ENCODE results near the gene KRT3.

The KRT3 gene

GRCh38 chr12:52760623-52761022 lies 35.3 kb downstream of the KRT3 start:
- no peaks in the 10 kb centered on the region for H3K36me3 ChIP-seq (ENCODE audit: insufficient read depth, low read length)
- ATAC-seq (ENCODE audit: insufficient read depth, low read depth) (no peak), DNase-seq (no peak)
- no peak overlapping the region for H3K4me3 ChIP-seq (ENCODE audit: low read depth in 1 of 2, low read length in 2 of 2)
- H3K4me1 ChIP-seq (ENCODE audit: insufficient read depth, low read length), result no peaks in the 10 kb centered on the region
- no peaks in the 10 kb centered on the region for H4K20me1 ChIP-seq (ENCODE audit: insufficient read depth, low read length)
- H3K27ac ChIP-seq (ENCODE audit: low read length), result no peak overlapping the region
- no peak overlapping the region for H2AFZ ChIP-seq (ENCODE audit: low read depth, low read length)
- no peak for TF ChIP-seq CTCF (IDR thresholded peaks at IDR 0.05; ENCODE audit: borderline replicate concordance, extremely low read depth, low read length, poor library complexity, severe bottlenecking)
- no peak for TF ChIP-seq EZH2 (IDR thresholded peaks at IDR 0.05; ENCODE audit: borderline replicate concordance, low read depth, low read length, severe bottlenecking)
- H3K27me3 ChIP-seq (ENCODE audit: insufficient read depth, low read length, poor library complexity), result no peaks in the 10 kb centered on the region
- H3K4me2 ChIP-seq (ENCODE audit: insufficient read depth, low read length), result no peak overlapping the region
- peaks cover 14% of the 10 kb centered on the region for H3K9me3 ChIP-seq (ENCODE audit: insufficient read depth, low read length, severe bottlenecking)
- no peaks in the 10 kb centered on the region for H3K79me2 ChIP-seq (ENCODE audit: insufficient read depth, low read length)
- H3K9ac ChIP-seq (ENCODE audit: low read depth, low read length), result no peak overlapping the region

DNA sequence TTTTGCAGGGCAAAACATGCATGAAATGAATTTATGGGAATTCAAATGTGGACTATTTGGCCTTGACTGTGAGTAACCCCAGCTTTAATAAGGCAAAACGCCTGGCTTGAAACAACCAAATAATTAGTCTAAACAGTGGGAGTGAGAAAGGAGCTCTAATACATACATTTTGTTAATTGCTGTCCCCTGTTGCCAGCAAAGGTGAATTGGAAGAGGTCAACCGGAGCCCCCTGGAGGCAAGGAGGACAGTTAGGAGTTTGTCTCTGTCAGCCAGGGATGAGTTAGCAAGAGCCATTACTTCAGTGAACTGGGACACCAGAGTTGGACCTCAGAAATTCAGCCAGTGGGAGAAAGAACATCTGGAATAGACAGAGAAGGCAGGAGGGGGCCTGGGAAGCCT lies 36.2 kb downstream of the KRT3 start:
- no peaks in the 10 kb centered on the region for H4K20me1 ChIP-seq (ENCODE audit: insufficient read depth, low read length)

GRCh38 chr12:52759218-52759617 lies 36.7 kb downstream of the KRT3 start:
- no peaks in the 10 kb centered on the region for H3K27me3 ChIP-seq (ENCODE audit: insufficient read depth, low read length, poor library complexity)
- no peaks in the 10 kb centered on the region for H3K79me2 ChIP-seq (ENCODE audit: insufficient read depth, low read length)
- no peak overlapping the region for H2AFZ ChIP-seq (ENCODE audit: low read depth, low read length)
- no peak overlapping the region for H3K9ac ChIP-seq (ENCODE audit: low read depth, low read length)
- no peaks in the 10 kb centered on the region for H3K36me3 ChIP-seq (ENCODE audit: insufficient read depth, low read length)
- H3K4me3 ChIP-seq (ENCODE audit: low read depth in 1 of 2, low read length in 2 of 2), result no peak overlapping the region
- H3K27ac ChIP-seq (ENCODE audit: low read length), result no peak overlapping the region
- no peak for DNase-seq
- no peaks in the 10 kb centered on the region for H4K20me1 ChIP-seq (ENCODE audit: insufficient read depth, low read length)
- no peak overlapping the region for H3K4me2 ChIP-seq (ENCODE audit: insufficient read depth, low read length)
- peaks cover 14% of the 10 kb centered on the region for H3K9me3 ChIP-seq (ENCODE audit: insufficient read depth, low read length, severe bottlenecking)
- H3K4me1 ChIP-seq (ENCODE audit: insufficient read depth, low read length), result no peaks in the 10 kb centered on the region
- no peak for TF ChIP-seq EZH2 (IDR thresholded peaks at IDR 0.05; ENCODE audit: borderline replicate concordance, low read depth, low read length, severe bottlenecking)
- TF ChIP-seq CTCF (IDR thresholded peaks at IDR 0.05; ENCODE audit: borderline replicate concordance, extremely low read depth, low read length, poor library complexity, severe bottlenecking), result no peak
- no peak for ATAC-seq (ENCODE audit: insufficient read depth, low read depth)

More for the DNA sequence above, 36.2 kb downstream of the KRT3 start:
- Histone ChIP-seq H3K79me2 (ENCODE audit: insufficient read depth, low read length) (no peaks in the 10 kb centered on the region), H3K36me3 (ENCODE audit: insufficient read depth, low read length) (no peaks in the 10 kb centered on the region), H3K9me3 (ENCODE audit: insufficient read depth, low read length, severe bottlenecking) (peaks cover 14% of the 10 kb centered on the region), H3K27ac (ENCODE audit: low read length) (no peak overlapping the region), H3K9ac (ENCODE audit: low read depth, low read length) (no peak overlapping the region), H3K27me3 (ENCODE audit: insufficient read depth, low read length, poor library complexity) (no peaks in the 10 kb centered on the region), H3K4me2 (ENCODE audit: insufficient read depth, low read length) (no peak overlapping the region), H3K4me3 (ENCODE audit: low read depth in 1 of 2, low read length in 2 of 2) (no peak overlapping the region), H3K4me1 (ENCODE audit: insufficient read depth, low read length) (no peaks in the 10 kb centered on the region), H2AFZ (ENCODE audit: low read depth, low read length) (no peak overlapping the region)
- no peak for TF ChIP-seq EZH2 (IDR thresholded peaks at IDR 0.05; ENCODE audit: borderline replicate concordance, low read depth, low read length, severe bottlenecking)
- peak; percentile 3 for TF ChIP-seq CTCF (IDR thresholded peaks at IDR 0.05; ENCODE audit: borderline replicate concordance, extremely low read depth, low read length, poor library complexity, severe bottlenecking)
- ATAC-seq (ENCODE audit: insufficient read depth, low read depth), result no peak
- DNase-seq, result no peak
